ENCODE data around the gene DCST1.

DNA sequence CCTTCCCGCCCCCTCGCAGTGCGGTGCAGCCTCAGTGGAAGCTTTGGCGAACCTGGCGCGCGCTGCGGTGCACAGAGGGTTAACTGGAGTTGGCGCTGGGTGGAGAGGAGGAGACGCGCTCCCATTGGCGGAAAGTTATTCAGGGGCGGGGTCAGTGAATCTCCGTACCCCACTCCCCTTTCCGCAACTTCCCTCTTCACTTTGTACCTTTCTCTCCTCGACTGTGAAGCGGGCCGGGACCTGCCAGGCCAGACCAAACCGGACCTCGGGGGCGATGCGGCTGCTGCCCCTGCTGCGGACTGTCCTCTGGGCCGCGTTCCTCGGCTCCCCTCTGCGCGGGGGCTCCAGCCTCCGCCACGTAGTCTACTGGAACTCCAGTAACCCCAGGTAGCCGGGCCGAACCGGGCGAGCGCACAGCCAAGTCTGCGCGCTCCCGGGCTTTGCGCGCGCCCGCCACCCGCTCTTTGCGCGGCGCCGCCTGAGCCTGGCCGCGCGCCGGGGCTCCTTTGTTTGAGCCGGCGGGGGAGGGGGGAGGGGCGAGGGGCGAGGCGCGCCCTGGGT lies 30.0 kb downstream of the DCST1 start, which contains the start of gene EFNA4:
- TF ChIP-seq, protein P1, sequence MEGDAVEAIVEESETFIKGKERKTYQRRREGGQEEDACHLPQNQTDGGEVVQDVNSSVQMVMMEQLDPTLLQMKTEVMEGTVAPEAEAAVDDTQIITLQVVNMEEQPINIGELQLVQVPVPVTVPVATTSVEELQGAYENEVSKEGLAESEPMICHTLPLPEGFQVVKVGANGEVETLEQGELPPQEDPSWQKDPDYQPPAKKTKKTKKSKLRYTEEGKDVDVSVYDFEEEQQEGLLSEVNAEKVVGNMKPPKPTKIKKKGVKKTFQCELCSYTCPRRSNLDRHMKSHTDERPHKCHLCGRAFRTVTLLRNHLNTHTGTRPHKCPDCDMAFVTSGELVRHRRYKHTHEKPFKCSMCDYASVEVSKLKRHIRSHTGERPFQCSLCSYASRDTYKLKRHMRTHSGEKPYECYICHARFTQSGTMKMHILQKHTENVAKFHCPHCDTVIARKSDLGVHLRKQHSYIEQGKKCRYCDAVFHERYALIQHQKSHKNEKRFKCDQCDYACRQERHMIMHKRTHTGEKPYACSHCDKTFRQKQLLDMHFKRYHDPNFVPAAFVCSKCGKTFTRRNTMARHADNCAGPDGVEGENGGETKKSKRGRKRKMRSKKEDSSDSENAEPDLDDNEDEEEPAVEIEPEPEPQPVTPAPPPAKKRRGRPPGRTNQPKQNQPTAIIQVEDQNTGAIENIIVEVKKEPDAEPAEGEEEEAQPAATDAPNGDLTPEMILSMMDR (conservative IDR thresholded peaks at IDR 0.05 in 1 of 2, IDR thresholded peaks at IDR 0.05 in 1 of 2; ENCODE audit: extremely low read depth in 1 of 2, insufficient read depth in 1 of 2, low read depth in 1 of 2, low read length in 2 of 2): no peak
- TF ChIP-seq EZH2 (IDR thresholded peaks at IDR 0.05; ENCODE audit: borderline replicate concordance, low read length): no peak

Measured in mammary epithelial cell (primary cell).